HEK293 (cell line): ENCODE measurements around the gene GUCA1A.

ENCODE experiments used
- EGR2 ChIP-seq: fragments of 450-650 bp; formaldehyde crosslinking; IDR thresholded peaks from 2 replicates; pipeline ENCODE4 v1.5.1; 2016; ENCODE audit warnings: low read depth, missing biosample characterization, missing genetic modification characterization
- KLF16 ChIP-seq: fragments of 450-650 bp; formaldehyde crosslinking; IDR thresholded peaks from 2 replicates; pipeline ENCODE4 v1.5.1; 2017; ENCODE audit warnings: missing biosample characterization, missing genetic modification characterization
- KLF8 ChIP-seq: fragments of 450-650 bp; formaldehyde crosslinking; IDR thresholded peaks from 2 replicates; pipeline ENCODE4 v1.5.1; 2016; ENCODE audit warnings: missing biosample characterization, missing genetic modification characterization
- OSR2 ChIP-seq: fragments of 450-650 bp; formaldehyde crosslinking; IDR thresholded peaks from 2 replicates; pipeline ENCODE4 v1.5.1; 2016; ENCODE audit warnings: missing biosample characterization, missing genetic modification characterization
- SCRT1 ChIP-seq: fragments of 450-650 bp; formaldehyde crosslinking; IDR thresholded peaks from 2 replicates; pipeline ENCODE4 v1.5.1; 2016; ENCODE audit warnings: missing biosample characterization, missing genetic modification characterization, borderline replicate concordance
- SETDB1 ChIP-seq: IDR thresholded peaks from one replicate; pipeline ENCODE4 v1.6.1; 2017; ENCODE audit warnings: mild to moderate bottlenecking, low read length, moderate library complexity, mixed read lengths; ENCODE audit not compliant: insufficient read length
- ZBTB20 ChIP-seq: fragments of 450-650 bp; formaldehyde crosslinking; IDR thresholded peaks from 2 replicates; pipeline ENCODE4 v1.5.1; 2016; ENCODE audit warnings: missing biosample characterization, missing genetic modification characterization
- ZEB2 ChIP-seq: fragments of 450-650 bp; formaldehyde crosslinking; IDR thresholded peaks from 2 replicates; pipeline ENCODE4 v1.5.1; 2016; ENCODE audit warnings: missing biosample characterization, missing genetic modification characterization
- ZNF121 ChIP-seq: fragments of 450-650 bp; formaldehyde crosslinking; IDR thresholded peaks from 2 replicates; pipeline ENCODE4 v1.5.1; 2016; ENCODE audit warnings: missing biosample characterization, missing genetic modification characterization
- ZNF133 ChIP-seq: fragments of 450-650 bp; formaldehyde crosslinking; IDR thresholded peaks from 2 replicates; pipeline ENCODE4 v1.5.1; 2016; ENCODE audit warnings: missing biosample characterization, missing genetic modification characterization
- ZNF140 ChIP-seq: fragments of 450-650 bp; formaldehyde crosslinking; IDR thresholded peaks from 2 replicates; pipeline ENCODE4 v1.5.1; 2016; ENCODE audit warnings: missing biosample characterization, missing genetic modification characterization
- ZNF221 ChIP-seq: fragments of 450-650 bp; formaldehyde crosslinking; IDR thresholded peaks from 2 replicates; pipeline ENCODE4 v1.5.1; 2017; ENCODE audit warnings: missing biosample characterization, missing genetic modification characterization, borderline replicate concordance
- ZNF223 ChIP-seq: fragments of 450-650 bp; formaldehyde crosslinking; IDR thresholded peaks from 2 replicates; pipeline ENCODE4 v1.5.1; 2016; ENCODE audit warnings: missing biosample characterization, missing genetic modification characterization
- ZNF239 ChIP-seq: fragments of 450-650 bp; formaldehyde crosslinking; IDR thresholded peaks from 2 replicates; pipeline ENCODE4 v1.5.1; 2016; ENCODE audit warnings: missing biosample characterization, missing genetic modification characterization
- ZNF302 ChIP-seq: fragments of 450-650 bp; formaldehyde crosslinking; IDR thresholded peaks from 2 replicates; pipeline ENCODE4 v1.5.1; 2016; ENCODE audit warnings: missing biosample characterization, missing genetic modification characterization, low read depth
- ZNF354C ChIP-seq: fragments of 450-650 bp; formaldehyde crosslinking; IDR thresholded peaks from 2 replicates; pipeline ENCODE4 v1.5.1; 2016; ENCODE audit warnings: missing biosample characterization, missing genetic modification characterization, low read depth, borderline replicate concordance
- ZNF366 ChIP-seq: fragments of 450-650 bp; formaldehyde crosslinking; conservative IDR thresholded peaks from 2 replicates; pipeline ENCODE4 v1.5.1; 2016; ENCODE audit warnings: missing biosample characterization, missing genetic modification characterization
- ZNF521 ChIP-seq: fragments of 450-650 bp; formaldehyde crosslinking; IDR thresholded peaks from 2 replicates; pipeline ENCODE4 v1.5.1; 2017; ENCODE audit warnings: missing biosample characterization, mild to moderate bottlenecking, missing genetic modification characterization
- ZNF626 ChIP-seq: fragments of 450-650 bp; sonication (Bioruptor Pico); formaldehyde crosslinking; IDR thresholded peaks from 2 replicates; pipeline ENCODE4 v1.5.1; 2018; ENCODE audit warnings: missing biosample characterization, missing genetic modification characterization, inconsistent platforms
- ZNF658 ChIP-seq: fragments of 450-650 bp; formaldehyde crosslinking; IDR thresholded peaks from 2 replicates; pipeline ENCODE4; 2016; ENCODE audit warnings: missing biosample characterization, missing genetic modification characterization
- ZNF660 ChIP-seq: fragments of 450-650 bp; IDR thresholded peaks from 2 replicates; pipeline ENCODE4 v1.5.1; 2018; ENCODE audit warnings: missing biosample characterization, mild to moderate bottlenecking, missing genetic modification characterization
- ZNF670 ChIP-seq: fragments of 450-650 bp; formaldehyde crosslinking; IDR thresholded peaks from 2 replicates; pipeline ENCODE4 v1.5.1; 2016; ENCODE audit warnings: missing biosample characterization, missing genetic modification characterization, low read depth
- ZNF785 ChIP-seq: fragments of 450-650 bp; formaldehyde crosslinking; IDR thresholded peaks from 2 replicates; pipeline ENCODE4 v1.5.1; 2016; ENCODE audit warnings: missing biosample characterization, missing genetic modification characterization
- ZNF843 ChIP-seq: fragments of 450-650 bp; formaldehyde crosslinking; IDR thresholded peaks from 2 replicates; pipeline ENCODE4 v1.5.1; 2016; ENCODE audit warnings: missing biosample characterization, missing genetic modification characterization
- TF ChIP-seq, protein P1 (sequence below): fragments of 450-650 bp; formaldehyde crosslinking; IDR thresholded peaks from 2 replicates; pipeline ENCODE4 v1.5.1; 2016; ENCODE audit warnings: missing biosample characterization, missing genetic modification characterization
- TF ChIP-seq, protein P2 (sequence below): fragments of 450-650 bp; formaldehyde crosslinking; IDR thresholded peaks from 2 replicates; pipeline ENCODE4 v1.5.1; 2016; ENCODE audit warnings: missing biosample characterization, missing genetic modification characterization, low read depth
- TF ChIP-seq, protein P3 (sequence below): fragments of 450-650 bp; formaldehyde crosslinking; conservative IDR thresholded peaks from 2 replicates; pipeline ENCODE4 v1.5.1; 2016; ENCODE audit warnings: low read depth, missing biosample characterization, missing genetic modification characterization
- TF ChIP-seq, protein P4 (sequence below): fragments of 450-650 bp; formaldehyde crosslinking; IDR thresholded peaks from 2 replicates; pipeline ENCODE4 v1.5.1; 2016; ENCODE audit warnings: missing biosample characterization, missing genetic modification characterization
- TF ChIP-seq, protein P5 (sequence below): IDR thresholded peaks from 2 replicates; pipeline ENCODE4 v1.6.1; 2011; ENCODE audit warnings: mild to moderate bottlenecking, low read depth, low read length, borderline replicate concordance

The GUCA1A gene

DNA sequence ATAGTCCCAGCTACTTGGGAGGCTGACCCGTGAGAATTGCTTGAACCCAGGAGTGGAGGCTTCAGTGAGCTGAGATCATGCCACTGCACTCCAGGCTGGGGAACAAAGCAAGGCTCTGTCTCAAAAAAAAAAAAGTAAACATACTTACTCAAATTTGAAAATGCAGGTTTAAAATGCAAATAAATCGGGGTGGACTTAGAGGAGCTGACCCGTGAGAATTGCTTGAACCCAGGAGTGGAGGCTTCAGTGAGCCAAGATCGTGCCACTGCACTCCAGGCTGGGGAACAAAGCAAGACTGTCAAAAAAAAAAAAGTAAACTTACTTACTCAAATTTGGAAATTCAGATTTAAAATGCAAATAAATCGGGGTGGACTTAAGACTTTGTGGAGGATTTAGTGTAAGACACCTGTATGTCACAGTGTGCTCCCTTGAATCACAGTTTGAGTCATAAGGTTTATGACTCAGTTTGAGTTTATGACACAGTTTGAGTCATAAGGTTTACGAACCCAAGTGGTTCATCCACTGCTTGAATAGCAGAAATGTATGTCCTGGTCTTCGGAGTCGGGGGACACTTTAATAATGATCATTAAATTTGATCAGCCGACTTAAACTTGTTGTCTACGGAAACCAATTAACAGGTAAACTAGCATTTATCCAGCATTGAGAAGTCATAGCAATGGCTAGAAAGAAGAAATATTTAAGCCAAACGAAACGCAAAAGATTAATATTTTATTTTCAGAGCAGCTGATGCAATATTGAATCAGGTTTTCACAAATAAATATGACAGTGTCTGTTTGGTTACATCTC lies 51.3 kb downstream of the GUCA1A start (continued):
- TF ChIP-seq ZNF658 (no peak), ZNF785 (tag by site-specific recombination) (no peak), ZNF140 (tag by site-specific recombination) (no peak), KLF16 (no peak), ZNF221 (tag by site-specific recombination) (no peak; the same call in 1 of the 2 replicates), ZNF670 (tag by site-specific recombination) (no peak), EGR2 (tag by site-specific recombination) (no peak), ZNF133 (no peak), SETDB1 (no peak), SCRT1 (tag by site-specific recombination) (no peak), ZNF366 (tag by site-specific recombination) (peak; percentile 81), ZEB2 (tag by site-specific recombination) (peak; percentile 88), ZNF521 (tag by site-specific recombination) (no peak), KLF8 (tag by site-specific recombination) (0 out of 2 replicates have a peak, but pooled peaks have one; percentile 43), ZNF354C (no peak), ZNF843 (tag by site-specific recombination) (no peak), OSR2 (tag by site-specific recombination) (no peak), ZNF223 (tag by site-specific recombination) (no peak), ZNF302 (tag by site-specific recombination) (no peak), ZNF626 (tag by site-specific recombination) (no peak), ZNF121 (tag by site-specific recombination) (no peak), ZNF660 (tag by site-specific recombination) (peak; percentile 63), ZNF239 (tag by site-specific recombination) (no peak), ZBTB20 (tag by site-specific recombination) (peak; percentile 17; the same call in 1 of the 2 replicates)
- TF ChIP-seq, protein P1, sequence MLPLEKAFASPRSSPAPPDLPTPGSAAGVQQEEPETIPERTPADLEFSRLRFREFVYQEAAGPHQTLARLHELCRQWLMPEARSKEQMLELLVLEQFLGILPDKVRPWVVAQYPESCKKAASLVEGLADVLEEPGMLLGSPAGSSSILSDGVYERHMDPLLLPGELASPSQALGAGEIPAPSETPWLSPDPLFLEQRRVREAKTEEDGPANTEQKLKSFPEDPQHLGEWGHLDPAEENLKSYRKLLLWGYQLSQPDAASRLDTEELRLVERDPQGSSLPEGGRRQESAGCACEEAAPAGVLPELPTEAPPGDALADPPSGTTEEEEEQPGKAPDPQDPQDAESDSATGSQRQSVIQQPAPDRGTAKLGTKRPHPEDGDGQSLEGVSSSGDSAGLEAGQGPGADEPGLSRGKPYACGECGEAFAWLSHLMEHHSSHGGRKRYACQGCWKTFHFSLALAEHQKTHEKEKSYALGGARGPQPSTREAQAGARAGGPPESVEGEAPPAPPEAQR (tag by site-specific recombination): no peak
- TF ChIP-seq, protein P2, sequence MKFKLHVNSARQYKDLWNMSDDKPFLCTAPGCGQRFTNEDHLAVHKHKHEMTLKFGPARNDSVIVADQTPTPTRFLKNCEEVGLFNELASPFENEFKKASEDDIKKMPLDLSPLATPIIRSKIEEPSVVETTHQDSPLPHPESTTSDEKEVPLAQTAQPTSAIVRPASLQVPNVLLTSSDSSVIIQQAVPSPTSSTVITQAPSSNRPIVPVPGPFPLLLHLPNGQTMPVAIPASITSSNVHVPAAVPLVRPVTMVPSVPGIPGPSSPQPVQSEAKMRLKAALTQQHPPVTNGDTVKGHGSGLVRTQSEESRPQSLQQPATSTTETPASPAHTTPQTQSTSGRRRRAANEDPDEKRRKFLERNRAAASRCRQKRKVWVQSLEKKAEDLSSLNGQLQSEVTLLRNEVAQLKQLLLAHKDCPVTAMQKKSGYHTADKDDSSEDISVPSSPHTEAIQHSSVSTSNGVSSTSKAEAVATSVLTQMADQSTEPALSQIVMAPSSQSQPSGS: no peak
- TF ChIP-seq, protein P3, sequence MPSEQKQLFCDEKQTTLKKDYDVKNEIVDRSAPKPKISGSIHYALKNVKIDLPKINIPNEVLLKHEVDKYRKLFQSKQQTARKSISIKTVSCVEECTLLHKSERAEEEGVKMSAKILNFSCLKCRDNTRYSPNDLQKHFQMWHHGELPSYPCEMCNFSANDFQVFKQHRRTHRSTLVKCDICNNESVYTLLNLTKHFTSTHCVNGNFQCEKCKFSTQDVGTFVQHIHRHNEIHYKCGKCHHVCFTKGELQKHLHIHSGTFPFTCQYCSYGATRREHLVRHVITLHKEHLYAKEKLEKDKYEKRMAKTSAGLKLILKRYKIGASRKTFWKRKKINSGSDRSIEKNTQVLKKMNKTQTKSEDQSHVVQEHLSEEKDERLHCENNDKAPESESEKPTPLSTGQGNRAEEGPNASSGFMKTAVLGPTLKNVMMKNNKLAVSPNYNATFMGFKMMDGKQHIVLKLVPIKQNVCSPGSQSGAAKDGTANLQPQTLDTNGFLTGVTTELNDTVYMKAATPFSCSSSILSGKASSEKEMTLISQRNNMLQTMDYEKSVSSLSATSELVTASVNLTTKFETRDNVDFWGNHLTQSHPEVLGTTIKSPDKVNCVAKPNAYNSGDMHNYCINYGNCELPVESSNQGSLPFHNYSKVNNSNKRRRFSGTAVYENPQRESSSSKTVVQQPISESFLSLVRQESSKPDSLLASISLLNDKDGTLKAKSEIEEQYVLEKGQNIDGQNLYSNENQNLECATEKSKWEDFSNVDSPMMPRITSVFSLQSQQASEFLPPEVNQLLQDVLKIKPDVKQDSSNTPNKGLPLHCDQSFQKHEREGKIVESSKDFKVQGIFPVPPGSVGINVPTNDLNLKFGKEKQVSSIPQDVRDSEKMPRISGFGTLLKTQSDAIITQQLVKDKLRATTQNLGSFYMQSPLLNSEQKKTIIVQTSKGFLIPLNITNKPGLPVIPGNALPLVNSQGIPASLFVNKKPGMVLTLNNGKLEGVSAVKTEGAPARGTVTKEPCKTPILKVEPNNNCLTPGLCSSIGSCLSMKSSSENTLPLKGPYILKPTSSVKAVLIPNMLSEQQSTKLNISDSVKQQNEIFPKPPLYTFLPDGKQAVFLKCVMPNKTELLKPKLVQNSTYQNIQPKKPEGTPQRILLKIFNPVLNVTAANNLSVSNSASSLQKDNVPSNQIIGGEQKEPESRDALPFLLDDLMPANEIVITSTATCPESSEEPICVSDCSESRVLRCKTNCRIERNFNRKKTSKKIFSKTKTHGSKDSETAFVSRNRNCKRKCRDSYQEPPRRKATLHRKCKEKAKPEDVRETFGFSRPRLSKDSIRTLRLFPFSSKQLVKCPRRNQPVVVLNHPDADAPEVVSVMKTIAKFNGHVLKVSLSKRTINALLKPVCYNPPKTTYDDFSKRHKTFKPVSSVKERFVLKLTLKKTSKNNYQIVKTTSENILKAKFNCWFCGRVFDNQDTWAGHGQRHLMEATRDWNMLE (tag by site-specific recombination): no peak; the same call in 1 of the 2 replicates
- TF ChIP-seq, protein P4, sequence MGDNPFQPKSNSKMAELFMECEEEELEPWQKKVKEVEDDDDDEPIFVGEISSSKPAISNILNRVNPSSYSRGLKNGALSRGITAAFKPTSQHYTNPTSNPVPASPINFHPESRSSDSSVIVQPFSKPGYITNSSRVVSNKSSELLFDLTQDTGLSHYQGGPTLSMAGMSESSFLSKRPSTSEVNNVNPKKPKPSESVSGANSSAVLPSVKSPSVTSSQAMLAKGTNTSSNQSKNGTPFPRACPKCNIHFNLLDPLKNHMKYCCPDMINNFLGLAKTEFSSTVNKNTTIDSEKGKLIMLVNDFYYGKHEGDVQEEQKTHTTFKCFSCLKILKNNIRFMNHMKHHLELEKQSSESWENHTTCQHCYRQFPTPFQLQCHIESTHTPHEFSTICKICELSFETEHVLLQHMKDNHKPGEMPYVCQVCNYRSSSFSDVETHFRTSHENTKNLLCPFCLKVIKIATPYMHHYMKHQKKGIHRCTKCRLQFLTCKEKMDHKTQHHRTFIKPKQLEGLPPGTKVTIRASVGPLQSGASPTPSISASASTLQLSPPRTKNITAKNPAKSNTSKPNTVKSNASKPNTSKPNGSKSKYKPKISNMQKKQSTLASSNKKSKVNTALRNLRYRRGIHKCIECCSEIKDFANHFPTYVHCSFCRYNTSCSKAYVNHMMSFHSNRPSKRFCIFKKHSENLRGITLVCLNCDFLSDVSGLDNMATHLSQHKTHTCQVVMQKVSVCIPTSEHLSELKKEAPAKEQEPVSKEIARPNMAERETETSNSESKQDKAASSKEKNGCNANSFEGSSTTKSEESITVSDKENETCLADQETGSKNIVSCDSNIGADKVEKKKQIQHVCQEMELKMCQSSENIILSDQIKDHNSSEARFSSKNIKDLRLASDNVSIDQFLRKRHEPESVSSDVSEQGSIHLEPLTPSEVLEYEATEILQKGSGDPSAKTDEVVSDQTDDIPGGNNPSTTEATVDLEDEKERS (tag by site-specific recombination): no peak
- TF ChIP-seq, protein P5, sequence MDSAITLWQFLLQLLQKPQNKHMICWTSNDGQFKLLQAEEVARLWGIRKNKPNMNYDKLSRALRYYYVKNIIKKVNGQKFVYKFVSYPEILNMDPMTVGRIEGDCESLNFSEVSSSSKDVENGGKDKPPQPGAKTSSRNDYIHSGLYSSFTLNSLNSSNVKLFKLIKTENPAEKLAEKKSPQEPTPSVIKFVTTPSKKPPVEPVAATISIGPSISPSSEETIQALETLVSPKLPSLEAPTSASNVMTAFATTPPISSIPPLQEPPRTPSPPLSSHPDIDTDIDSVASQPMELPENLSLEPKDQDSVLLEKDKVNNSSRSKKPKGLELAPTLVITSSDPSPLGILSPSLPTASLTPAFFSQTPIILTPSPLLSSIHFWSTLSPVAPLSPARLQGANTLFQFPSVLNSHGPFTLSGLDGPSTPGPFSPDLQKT: no peak
